Transverse colon (tissue), 4 donors: ENCODE data around the gene ARAF. TPM values are rescaled to one million over a fixed set of nuclear protein-coding genes. Genes with fewer than 3 reads are reported as not detected.

Source experiments
- DNase-seq: peaks from one replicate; pipeline ENCODE4 v3.0.0-alpha.2; 2019
- H3K27ac ChIP-seq, 4 donors: fragments of 200-600 bp; sonication (generic); 2 replicates each; pipeline ENCODE4 v1.5.1; 2016 to 2018; ENCODE audit warnings: inconsistent platforms in 4 of 4
- H3K27me3 ChIP-seq: fragments of 200-600 bp; sonication (generic); 2 replicates; pipeline ENCODE4 v1.5.1; 2017; ENCODE audit warnings: inconsistent platforms
- H3K36me3 ChIP-seq, 4 donors: fragments of 200-600 bp; sonication (generic); 2 replicates each; pipeline ENCODE4 v1.5.1; 2017 to 2019; ENCODE audit warnings: inconsistent platforms in 4 of 4
- H3K4me1 ChIP-seq, 4 donors: fragments of 200-600 bp; sonication (generic); 2 replicates each; pipeline ENCODE4 v1.5.1; 2017 to 2020; ENCODE audit warnings: inconsistent platforms in 4 of 4
- H3K4me3 ChIP-seq, 4 donors: fragments of 200-600 bp; sonication (generic); 1 replicate in 1 of 4; 2 replicates in 3 of 4; pipeline versions ENCODE4 v1.5.1 to v1.6.1; 2017 to 2019; ENCODE audit warnings: inconsistent platforms in 4 of 4
- H3K9me3 ChIP-seq, 2 donors: fragments of 200-600 bp; sonication (generic); 2 replicates each; pipeline ENCODE4 v1.5.1; 2017 to 2019; ENCODE audit warnings: inconsistent platforms in 2 of 2
- EP300 ChIP-seq: sonication (generic); formaldehyde crosslinking; IDR thresholded peaks from one replicate; pipeline ENCODE4 v1.6.1; 2017; ENCODE audit warnings: antibody characterized with exemption, low read depth
- POLR2A ChIP-seq: fragments of 450-650 bp; IDR thresholded peaks from one replicate; pipeline ENCODE4 v1.6.1; 2016; ENCODE audit warnings: antibody characterized with exemption, mild to moderate bottlenecking, moderate library complexity
- POLR2AphosphoS5 ChIP-seq, 3 donors: sonication (generic); formaldehyde crosslinking; IDR thresholded peaks; one replicate each; pipeline ENCODE4 v1.6.1; 2016; ENCODE audit warnings: antibody characterized with exemption in 3 of 3
- WGBS, 2 donors: methylation state at CpG; one replicate each; pipeline ENCODE4 v1.1.5; 2018; ENCODE audit warnings: low coverage in 1 of 2; 5-methylcytosine and 5-hydroxymethylcytosine counted together
- in situ Hi-C, 4 donors: fragments of 200-750 bp; cut with MboI; loops; one replicate each; pipeline versions ENCODE4 v1.15.0 to v1.15.1; 2017; ENCODE audit warnings: low sequenced_read_pairs in 3 of 4, low pct_ligation_motif_present in 1 of 4, low pct_unique_long_range_greater_than_20kb in 1 of 4
- intact Hi-C: fragments of 100-400 bp; cut with DNase I; formaldehyde crosslinking; loops from one replicate; pipeline ENCODE4 v1.15.1; 2023; ENCODE audit warnings: low total_unique reads
- total RNA-seq, 4 donors: library from RNA; depleted of rRNA; stranded (reverse); fragments of >200 nt; gene quantifications; one replicate each; pipeline ENCODE4 v1.1.0, GENCODE V29; 2016
- TF ChIP-seq, protein P1 (sequence below), 5 experiments: fragments of 200-600 bp in 3 of 5; fragments of 450-650 bp in 2 of 5; sonication (generic) in 3 of 5; IDR thresholded peaks; 1 replicate in 2 of 5; 2 replicates in 3 of 5; pipeline ENCODE4 v1.5.1; 2016 to 2017; ENCODE audit warnings: antibody characterized with exemption in 5 of 5, inconsistent platforms in 3 of 5, mild to moderate bottlenecking in 2 of 5, moderate library complexity in 1 of 5

The ARAF gene
- total RNA-seq, 4 donors from 2014 or later, result 58.4 to 247 (median 88.3) TPM

GRCh38 chrX:47515941-47516665, 44.9 kb upstream of the ARAF start:
- H3K36me3 ChIP-seq, result no peaks in the 10 kb centered on the region
- H3K4me3 ChIP-seq, result no peak overlapping the region
- 86 to 89% methylated on average over 3 to 8 of the region's 8 CpGs for WGBS, 2 donors
- no peak for DNase-seq
- in situ Hi-C loops, result loop anchor here in 2 of 4 donors (25.0 kb wide), 2 partner anchors 129 to 329 kb away; partner anchors contain the start of gene UBA1 (in 2 of the 2)
- no peak overlapping the region for H3K27ac ChIP-seq
- TF ChIP-seq POLR2AphosphoS5 (IDR thresholded peaks at IDR 0.05) (no peak), POLR2A (no peak), EP300 (no peak)
- TF ChIP-seq, protein P1, sequence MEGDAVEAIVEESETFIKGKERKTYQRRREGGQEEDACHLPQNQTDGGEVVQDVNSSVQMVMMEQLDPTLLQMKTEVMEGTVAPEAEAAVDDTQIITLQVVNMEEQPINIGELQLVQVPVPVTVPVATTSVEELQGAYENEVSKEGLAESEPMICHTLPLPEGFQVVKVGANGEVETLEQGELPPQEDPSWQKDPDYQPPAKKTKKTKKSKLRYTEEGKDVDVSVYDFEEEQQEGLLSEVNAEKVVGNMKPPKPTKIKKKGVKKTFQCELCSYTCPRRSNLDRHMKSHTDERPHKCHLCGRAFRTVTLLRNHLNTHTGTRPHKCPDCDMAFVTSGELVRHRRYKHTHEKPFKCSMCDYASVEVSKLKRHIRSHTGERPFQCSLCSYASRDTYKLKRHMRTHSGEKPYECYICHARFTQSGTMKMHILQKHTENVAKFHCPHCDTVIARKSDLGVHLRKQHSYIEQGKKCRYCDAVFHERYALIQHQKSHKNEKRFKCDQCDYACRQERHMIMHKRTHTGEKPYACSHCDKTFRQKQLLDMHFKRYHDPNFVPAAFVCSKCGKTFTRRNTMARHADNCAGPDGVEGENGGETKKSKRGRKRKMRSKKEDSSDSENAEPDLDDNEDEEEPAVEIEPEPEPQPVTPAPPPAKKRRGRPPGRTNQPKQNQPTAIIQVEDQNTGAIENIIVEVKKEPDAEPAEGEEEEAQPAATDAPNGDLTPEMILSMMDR (IDR thresholded peaks at IDR 0.05), result no peak
- no peaks in the 10 kb centered on the region for H3K4me1 ChIP-seq
- no peaks in the 10 kb centered on the region for H3K9me3 ChIP-seq
- no peaks in the 10 kb centered on the region for H3K27me3 ChIP-seq
- intact Hi-C loops, result no loop called here

DNA sequence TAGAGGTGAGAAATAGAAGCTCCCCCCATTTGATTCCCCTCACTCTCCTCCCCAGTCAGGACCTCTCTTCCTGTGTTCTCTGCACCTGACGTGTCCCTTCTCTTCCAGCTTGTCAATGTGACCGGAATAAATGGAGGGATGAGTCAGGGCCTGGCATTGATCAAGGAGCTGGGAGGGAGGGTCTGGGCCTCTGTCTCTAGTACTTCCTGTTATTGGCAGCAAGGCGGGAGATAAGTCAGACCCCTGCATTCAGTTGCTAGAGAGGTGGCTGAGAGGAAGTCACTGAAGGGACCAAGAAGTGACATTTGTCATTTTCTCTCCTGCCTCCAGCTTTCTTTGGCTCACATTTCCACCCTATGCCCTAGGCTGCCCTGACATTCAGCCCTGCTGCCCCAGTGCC, 42.9 kb upstream of the ARAF start:
- intact Hi-C loops (no loop called here), in situ Hi-C loops (loop anchor here in 2 of 4 donors (25.0 kb wide), 2 partner anchors 131 to 331 kb away; partner anchors contain the start of gene UBA1 (in 2 of the 2))
- Histone ChIP-seq H3K4me1 (no peaks in the 10 kb centered on the region), H3K9me3 (no peaks in the 10 kb centered on the region), H3K27ac (no peak overlapping the region), H3K4me3 (no peak overlapping the region), H3K36me3 (no peaks in the 10 kb centered on the region), H3K27me3 (no peaks in the 10 kb centered on the region)
- TF ChIP-seq POLR2A (no peak), POLR2AphosphoS5 (IDR thresholded peaks at IDR 0.05) (no peak), EP300 (no peak)
- TF ChIP-seq, protein P1 (IDR thresholded peaks at IDR 0.05), result no peak
- 68% methylated on average over 3 of the region's 3 CpGs; no CpG with 5 or more reads in 1 of the 2 donors for whole genome bisulfite sequencing, 2 donors
- no peak for DNase-seq

GRCh38 chrX:47523297-47523696, 37.7 kb upstream of the ARAF start:
- in situ Hi-C loops (loop anchor here in 3 of 4 donors (10.0 to 25.0 kb wide), 3 partner anchors 136 to 336 kb away; partner anchors contain the start of gene UBA1 (in 3 of the 3)), intact Hi-C loops (loop anchor here (10.0 kb wide), 1 partner anchor 138 kb away; no protein-coding TSS in a partner anchor)
- H3K9me3 ChIP-seq, result no peaks in the 10 kb centered on the region
- no peaks in the 10 kb centered on the region for H3K4me1 ChIP-seq
- no peaks in the 10 kb centered on the region for H3K27me3 ChIP-seq
- TF ChIP-seq, protein P1 (IDR thresholded peaks at IDR 0.05), result peak; percentile 62 to 76 (median 70)
- no peak for TF ChIP-seq EP300
- DNase-seq, result peak; percentile 88
- WGBS, 2 donors, result 40% methylated on average over 31 of the region's 33 CpGs; no CpG with 5 or more reads in 1 of the 2 donors
- H3K27ac ChIP-seq, result peak overlapping the region in 1 of 4 donors; percentile 45
- no peaks in the 10 kb centered on the region for H3K36me3 ChIP-seq
- peak overlapping the region; percentile 38 to 70 (median 50) for H3K4me3 ChIP-seq

DNA sequence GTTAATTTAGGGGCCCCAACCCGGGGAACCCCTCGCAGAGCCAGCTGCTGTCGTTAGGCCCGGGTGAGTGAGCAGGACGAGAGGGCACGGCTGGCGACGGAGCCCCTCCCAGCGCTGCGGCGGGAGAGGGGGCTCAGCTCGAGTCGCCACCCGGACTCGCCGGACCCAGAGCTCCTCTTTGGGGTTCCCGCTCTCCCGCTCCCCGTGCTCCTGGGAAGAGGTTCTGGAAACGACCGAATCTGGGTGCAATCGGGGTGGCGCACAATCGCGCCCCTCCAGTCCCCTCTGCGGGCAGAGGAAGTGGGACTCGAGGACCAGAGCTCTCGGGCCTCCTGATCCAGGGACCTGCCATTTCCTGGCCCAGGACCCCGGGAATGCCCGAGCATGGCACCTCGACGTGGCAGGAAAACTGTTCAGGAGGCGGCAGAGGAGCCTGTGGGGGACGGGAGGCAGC, 37.3 kb upstream of the ARAF start:
- no peak for DNase-seq
- TF ChIP-seq POLR2AphosphoS5 (IDR thresholded peaks at IDR 0.05) (no peak), POLR2A (no peak), EP300 (no peak)
- TF ChIP-seq, protein P1 (IDR thresholded peaks at IDR 0.05), result no peak
- Histone ChIP-seq H3K4me1 (no peaks in the 10 kb centered on the region), H3K9me3 (no peaks in the 10 kb centered on the region), H3K4me3 (peak overlapping the region; percentile 38 to 70 (median 50)), H3K27me3 (no peaks in the 10 kb centered on the region), H3K27ac (peak overlapping the region in 1 of 4 donors; percentile 45), H3K36me3 (no peaks in the 10 kb centered on the region)
- WGBS, 2 donors, result 52% methylated on average over 33 of the region's 34 CpGs; no CpG with 5 or more reads in 1 of the 2 donors
- intact Hi-C loops, result loop anchor here (10.0 kb wide), 1 partner anchor 139 kb away; no protein-coding TSS in a partner anchor
- in situ Hi-C loops, result loop anchor here in 3 of 4 donors (10.0 to 25.0 kb wide), 3 partner anchors 136 to 336 kb away; partner anchors contain the start of gene UBA1 (in 3 of the 3)
